Stimulated activated CD8-positive, alpha-beta memory T cell treated with anti-CD3 and anti-CD28 coated beads, Interleukin-2, amount 100 ng/mL, for 1 hour (primary cell): ENCODE results near the gene ZFP3.
"Not testable (repeated sequence)": the region's sequence is repeated elsewhere in the genome, so short reads cannot be mapped to it uniquely, and the experiment has no call there.

Experiments used
- DNase-seq, 2 donors: peaks; one replicate each; pipeline ENCODE4 v3.0.0-alpha.2; 2020; ENCODE audit warnings: low read depth in 2 of 2

ZFP3 gene

DNA sequence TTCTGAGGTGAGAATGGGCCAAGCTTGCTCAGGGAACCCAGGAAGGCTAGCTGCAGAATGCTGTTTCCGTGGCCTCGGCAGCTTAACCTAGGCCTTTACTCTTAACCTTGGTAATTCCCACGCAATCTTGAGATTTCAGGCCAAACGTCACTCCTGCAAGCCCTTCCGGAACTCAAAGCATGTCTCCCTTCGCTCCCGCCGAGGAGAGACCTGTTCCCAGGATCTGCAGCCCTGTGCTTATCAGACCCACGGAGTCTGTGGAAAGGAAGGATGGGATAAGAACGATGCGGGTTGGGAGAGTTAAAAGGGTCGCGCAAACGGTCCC lies 524 bp upstream of the ZFP3 start:
- no peak for DNase-seq

GRCh38 chr17:5080591-5080990 lies 2.3 kb downstream of the ZFP3 start:
- no peak for DNase-seq

GRCh38 chr17:5092218-5093010 lies 14.1 kb downstream of the ZFP3 start:
- DNase-seq = no peak

GRCh38 chr17:5096731-5097100 lies 18.4 kb downstream of the ZFP3 start:
- DNase-seq = no peak

GRCh38 chr17:5097101-5097834 lies 19.0 kb downstream of the ZFP3 start:
- peak; percentile 21 to 30 for DNase-seq

DNA sequence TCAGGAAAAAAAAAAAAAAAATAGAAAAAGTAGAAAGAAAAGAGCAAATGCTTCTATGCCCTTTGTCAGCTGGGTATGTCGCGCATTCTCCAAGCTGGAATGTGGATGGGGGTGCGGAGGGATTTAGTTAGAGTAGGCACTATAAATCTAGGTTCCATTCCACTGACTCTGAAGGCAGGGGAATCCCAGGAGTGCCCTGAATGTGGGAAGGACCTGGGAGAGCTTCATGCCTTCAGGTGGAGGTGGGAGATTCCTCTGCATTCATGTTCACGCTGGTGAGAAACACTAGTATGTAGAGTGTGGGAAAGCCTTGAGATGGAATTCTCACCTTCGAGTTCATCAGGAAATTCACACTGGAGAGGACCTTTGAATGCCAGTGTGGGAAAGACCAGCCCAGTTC lies 21.0 kb downstream of the ZFP3 start:
- DNase-seq = no peak

GRCh38 chr17:5100832-5101231 lies 22.6 kb downstream of the ZFP3 start:
- DNase-seq = no peak

DNA sequence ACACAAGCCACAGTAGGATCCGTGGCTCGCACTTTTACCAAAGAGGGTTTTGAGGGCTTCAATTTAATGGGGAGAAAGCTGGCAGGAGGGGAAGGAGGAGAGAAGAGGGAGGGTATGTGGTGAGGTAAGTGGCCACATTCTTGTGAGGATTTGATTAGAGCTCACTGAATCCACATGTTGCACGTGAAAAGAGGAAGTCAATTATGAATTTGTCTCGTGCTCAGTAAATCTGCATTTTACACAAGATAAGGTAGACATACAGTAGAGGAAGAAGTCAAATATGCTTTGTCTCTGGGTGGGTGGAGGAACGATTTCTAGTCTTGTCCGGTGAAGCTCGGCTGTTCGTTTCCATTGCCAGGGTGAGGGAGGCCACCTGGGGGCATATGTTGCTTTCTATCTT lies 32.5 kb downstream of the ZFP3 start:
- DNase-seq = no peak

GRCh38 chr17:5111402-5112204 lies 33.3 kb downstream of the ZFP3 start, which contains the start of gene ZNF232:
Gene ZNF232 (minus strand): TSS chr17:5111878. CDS start chr17:5111822, 56 bp downstream.
- peak; percentile 80 to 83 for DNase-seq

DNA sequence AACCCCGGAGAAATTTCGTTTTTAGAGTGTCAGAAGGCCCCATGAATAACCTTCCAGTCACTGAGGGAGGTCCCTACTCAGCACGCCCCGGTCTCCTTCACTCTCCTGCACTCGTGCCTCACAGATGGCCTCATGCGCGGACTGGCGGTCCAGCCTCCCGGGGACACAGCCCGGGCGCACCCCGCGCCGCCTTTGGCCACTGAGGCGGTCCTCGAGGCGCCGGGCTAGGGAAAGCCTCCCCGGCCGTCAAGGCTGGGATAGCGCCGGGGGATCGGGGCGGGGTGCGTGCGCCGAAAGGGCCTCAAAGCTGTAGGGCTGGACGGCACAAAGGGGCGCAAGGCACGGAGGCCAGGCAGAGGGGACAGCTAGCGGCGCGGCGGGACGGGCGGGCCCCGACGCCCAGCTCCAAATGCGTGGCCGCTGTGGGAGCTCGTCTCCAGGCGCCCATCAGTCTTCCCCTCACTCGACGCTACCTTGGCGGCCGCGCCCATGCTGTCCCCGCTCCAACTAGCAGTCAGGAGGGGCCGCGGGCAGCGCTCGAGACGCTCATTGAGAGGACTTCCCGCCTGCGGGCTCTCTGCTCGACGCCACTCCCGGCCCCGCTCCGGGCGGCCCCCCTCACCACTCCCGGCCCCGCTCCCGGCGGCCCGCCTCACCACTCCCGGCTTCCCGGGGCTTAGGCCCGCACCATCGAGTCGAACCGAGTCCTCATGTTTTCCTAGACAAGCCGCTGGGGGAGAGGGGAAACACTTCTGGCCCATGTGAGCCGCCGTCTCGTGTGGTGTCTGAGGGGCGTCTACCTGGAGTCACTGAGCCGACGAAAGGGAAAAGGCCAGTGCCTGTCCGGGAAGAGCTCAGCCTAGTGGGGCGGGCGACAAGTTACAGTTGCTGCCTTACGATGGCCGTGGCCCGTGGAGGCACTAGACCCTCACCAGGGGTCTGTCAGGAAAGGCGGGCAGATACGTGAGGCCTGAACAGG lies 37.7 kb downstream of the ZFP3 start, which contains the start of gene USP6:
Gene USP6 (plus strand): TSS at position 360 of the 979 bp plus-strand sequence. CDS start 14,336 bp downstream, outside the sequence.
- no peak for DNase-seq

- no peak for DNase-seq
Measured at GRCh38 chr17:5118219-5118618, 40.0 kb downstream of the ZFP3 start.

DNA sequence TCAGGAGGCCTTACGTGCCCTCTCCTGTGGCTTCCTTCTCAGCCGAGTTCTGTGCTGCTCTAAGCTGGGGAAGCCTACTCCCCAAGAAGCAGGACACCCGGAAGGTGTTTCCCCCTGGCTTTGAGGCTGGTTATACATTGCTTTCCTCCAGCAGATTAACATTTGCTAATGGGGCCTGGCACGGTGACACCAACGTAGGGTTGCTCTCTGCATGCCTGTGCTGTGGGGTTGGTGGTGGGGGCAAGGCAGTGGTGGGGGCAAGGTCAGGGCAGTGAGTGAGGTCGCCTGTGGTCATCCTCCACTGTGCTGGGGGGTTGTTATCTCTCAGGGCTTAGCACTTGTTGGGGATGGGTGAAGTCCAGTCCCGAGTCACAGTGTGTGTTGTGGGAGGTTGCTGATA lies 41.8 kb downstream of the ZFP3 start:
- no peak for DNase-seq

DNA sequence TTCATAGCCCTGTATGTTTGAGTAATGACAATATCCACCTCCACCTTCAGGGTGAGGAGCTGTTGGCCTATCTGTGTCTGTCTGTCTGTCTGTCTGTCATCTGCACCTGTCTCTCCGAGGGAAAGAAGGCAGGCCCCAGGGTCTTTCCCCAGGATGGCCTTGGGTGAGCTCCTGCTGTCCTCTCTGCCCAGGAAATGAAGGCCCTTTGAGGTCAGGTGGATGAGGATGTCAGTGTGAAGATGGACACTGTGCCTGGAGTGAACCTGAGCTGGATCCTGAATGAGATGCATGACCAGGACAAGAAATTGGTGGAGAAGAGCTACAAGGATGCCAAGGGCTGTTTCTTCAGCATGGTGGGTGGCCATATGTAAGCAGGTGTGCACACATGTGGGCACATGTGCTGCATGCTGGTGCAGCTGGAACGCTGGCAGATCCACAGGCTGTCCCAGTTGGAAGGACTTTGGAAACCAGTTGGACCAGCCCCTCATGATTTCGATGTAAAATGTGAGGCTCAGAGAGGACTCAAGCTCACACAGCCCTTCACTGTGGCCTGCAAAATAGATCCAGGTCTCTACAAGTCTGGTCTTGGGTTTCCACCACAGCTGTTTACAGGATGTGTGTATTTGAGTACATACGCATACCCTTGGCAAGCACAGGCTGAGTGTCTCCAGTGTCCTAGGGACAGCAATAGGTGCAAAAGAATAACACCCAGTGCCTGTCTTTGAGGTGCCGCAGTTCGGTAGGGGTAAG lies 42.3 kb downstream of the ZFP3 start:
- not testable (repeated sequence) for DNase-seq

- no peak for DNase-seq
Measured at GRCh38 chr17:5121186-5121841, 43.0 kb downstream of the ZFP3 start.

DNA sequence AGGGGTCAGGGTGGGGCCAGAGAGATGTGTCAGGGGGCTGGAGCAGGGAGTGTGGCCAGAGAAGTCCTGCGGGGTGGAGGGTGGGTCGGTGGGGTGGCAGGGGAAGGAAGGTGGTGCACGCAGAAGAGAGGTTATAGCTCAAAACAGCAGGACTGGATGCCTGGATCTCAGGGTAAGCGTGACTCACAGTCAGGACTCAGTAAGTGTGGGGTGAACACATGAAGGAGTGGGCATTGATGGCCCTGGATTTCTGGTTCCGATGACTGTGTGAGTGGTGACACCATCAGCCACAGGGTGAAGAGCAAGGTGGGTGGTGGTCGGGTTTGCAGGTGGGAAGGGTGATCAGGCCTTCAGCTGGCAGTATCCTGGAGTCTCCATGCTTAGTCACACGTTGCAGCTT lies 43.8 kb downstream of the ZFP3 start:
- DNase-seq = not testable (repeated sequence)

DNA sequence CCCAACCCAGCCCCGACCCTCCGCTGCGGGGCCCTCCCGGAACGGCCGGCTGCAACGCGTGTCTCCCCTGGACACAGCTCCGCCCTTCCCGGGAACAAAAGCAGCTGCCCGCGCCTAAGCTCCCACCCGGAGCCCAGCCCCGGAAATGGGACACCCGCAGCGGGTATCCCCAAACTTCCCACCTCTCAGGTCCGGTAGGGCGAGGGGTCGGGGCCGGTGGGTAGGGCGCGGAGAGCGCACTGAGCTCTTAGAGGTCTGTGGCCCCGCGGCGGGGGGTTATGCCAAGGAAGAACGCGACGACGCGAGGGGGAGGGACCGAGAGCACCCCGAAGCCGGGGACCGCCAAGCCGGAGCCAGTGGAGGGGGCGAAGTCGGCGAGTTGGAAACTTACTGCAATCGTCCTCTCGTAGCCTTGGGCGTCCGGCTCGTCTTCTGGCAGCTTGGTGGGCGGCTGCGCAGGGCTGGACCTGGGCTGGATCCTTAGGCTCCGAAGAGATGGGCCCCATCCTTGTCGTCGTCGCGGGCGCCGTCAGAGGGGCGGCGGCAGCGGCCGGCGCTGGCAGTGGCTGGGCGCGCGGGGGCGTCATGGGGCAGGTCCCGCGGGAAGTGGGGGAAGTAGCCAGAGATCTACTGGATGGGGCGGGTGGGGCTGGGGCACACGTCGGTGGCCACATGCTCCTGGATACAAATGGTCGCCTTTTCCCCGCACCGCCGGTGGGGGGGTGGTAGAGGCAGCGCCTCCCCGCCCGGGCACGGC lies 44.5 kb downstream of the ZFP3 start:
- DNase-seq = no peak

DNA sequence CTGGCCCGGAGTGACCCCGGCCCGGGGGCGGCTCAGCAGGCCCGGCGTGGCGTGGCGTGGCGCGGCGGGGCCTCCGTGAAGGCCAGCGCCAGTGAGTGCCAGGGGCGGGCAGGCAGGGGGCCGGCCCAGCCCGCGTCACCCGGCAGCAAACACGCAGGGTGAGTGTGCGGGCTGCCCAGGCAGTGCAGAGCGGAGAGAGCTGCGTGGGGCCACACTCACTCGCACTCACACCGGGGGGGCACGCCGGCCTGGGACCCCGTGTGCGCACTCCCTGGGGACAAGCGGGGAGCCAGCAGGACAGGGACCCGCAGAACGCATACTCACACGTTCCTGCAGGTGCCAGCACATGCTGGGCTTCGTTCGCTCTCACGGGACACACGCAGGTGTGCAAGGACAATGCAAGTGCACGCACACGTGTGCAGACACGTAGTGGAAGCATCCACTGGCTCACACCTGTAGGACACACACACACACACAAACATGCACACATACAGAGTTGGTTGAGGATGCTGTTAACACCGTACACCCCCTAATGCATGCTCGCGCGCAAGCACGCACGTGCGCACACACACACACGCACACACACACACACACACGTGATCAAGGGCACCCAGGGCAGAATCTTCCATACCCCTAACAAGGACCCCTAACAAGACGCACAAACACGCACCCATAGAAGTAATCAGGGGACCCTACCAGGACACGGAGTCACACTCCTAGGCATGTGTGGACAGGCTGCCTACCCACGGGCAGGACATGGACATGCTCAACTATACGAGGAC lies 45.3 kb downstream of the ZFP3 start:
- DNase-seq = no peak

GRCh38 chr17:5124125-5124760 lies 46.0 kb downstream of the ZFP3 start:
- not testable (repeated sequence) for DNase-seq
